GM18511 (cell line): ENCODE measurements around the gene PSD.

Source experiments
- ATAC-seq: cut with Tn5 transposase; IDR thresholded peaks from one replicate; pipeline ENCODE4 v1.9.1; 2021; ENCODE audit warnings: mild to moderate bottlenecking, moderate library complexity; ENCODE audit not compliant: unreplicated experiment

PSD gene

DNA sequence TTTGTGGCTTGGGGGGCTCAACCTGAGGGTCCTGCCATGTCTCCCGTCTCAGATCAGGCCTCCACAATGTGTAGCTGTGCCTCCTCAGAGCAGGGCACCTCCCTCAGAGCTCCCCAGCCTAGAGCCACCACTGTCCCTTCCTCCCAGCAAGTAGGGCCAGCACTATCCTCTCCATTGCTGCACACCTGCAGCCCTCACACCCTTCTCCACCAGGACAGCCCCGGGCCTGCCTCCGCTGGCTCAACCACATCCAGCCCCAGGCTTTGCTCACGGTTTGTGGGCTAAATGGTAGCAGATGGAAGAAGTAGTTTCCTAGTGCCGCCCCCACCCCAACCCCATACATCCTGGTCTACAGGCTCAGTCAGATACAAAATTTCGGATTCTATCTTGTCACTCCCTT lies 13.0 kb downstream of the PSD start:
- no peak for ATAC-seq

DNA sequence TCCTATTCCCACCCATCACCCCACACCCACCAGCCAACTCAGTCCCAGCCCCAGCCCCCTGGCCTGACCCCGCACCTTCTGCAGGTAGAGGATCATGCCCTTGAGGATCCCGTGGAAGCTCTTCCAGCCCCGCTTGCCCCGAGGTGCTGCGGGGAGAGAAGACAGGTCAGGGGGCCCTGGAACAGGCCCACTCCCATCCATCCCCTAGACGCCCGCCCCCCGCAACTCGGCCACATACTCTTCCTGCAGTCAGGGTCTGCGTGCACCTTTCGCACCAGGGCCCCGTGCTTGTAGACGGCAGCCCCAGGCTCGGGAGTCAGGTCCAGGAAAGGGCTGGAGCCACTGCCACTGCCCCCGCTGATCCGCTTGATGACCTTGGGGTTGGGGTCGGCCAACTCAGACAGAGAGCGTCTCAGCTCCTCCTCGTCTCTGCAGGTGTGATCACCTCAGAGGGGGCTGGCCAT lies 13.4 kb downstream of the PSD start:
- ATAC-seq: no peak

DNA sequence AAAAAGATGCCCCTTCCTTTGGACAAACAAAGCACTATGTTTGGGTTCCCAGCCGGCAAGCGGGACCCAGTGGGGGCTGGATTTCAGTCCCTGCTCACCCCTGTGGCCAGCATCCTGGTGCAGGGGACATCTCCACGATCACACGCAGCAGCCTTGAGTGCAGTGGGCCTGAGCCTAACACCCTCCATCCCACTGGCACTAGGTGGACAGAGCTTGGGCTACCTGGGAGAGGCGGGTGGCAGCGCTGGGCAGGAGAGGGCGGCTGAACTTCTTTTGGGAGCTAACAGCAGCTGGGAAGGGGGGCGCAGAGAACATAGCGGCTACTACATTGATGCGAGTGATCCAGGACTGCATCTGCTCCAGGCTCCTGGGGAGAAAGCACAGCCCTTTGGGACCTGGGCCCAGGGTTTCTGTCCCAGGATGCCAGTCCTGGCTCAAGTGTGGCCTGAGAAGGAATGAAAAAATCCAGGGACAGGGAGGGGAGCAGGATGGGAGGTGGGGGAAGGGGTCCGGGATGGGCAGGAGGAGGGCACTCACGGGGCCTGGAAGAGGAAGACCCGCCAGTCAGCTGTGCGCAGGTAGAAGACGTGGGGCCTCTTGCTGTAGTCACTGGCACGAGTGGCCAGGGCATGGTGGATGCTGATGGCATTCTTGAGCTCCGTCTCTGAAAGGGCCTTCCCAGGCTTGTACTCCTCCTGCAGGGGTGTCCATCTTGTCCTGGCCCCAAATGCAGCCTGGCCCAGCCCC lies 14.1 kb downstream of the PSD start:
- ATAC-seq: no peak

- ATAC-seq: no peak
These were observed 15.5 kb downstream of the PSD start for GRCh38 chr10:102403115-102403514.

DNA sequence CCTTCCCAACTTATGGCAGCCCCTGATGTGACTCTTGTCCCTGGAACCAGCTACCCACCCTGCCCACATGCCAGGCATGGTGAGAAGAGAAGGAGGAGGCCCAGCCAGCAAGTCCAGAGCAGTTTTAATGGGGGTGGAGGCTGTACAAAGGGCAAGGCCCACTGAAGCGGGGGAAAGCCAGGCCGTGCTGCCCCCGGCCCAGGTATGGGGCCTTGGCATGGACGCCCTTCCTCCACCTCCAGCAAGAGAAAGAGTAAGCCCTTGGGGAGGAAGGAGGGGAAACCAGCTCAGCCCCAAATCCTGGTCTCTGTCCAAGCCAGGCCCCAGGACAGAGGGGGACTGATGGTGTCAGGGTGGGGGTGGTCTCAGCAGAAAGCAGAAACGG lies 16.1 kb downstream of the PSD start:
- no peak for ATAC-seq

- ATAC-seq: no peak
These were observed 16.7 kb downstream of the PSD start for GRCh38 chr10:102401735-102402511.

- ATAC-seq: no peak
These were observed 17.3 kb downstream of the PSD start for GRCh38 chr10:102401342-102401654.

DNA sequence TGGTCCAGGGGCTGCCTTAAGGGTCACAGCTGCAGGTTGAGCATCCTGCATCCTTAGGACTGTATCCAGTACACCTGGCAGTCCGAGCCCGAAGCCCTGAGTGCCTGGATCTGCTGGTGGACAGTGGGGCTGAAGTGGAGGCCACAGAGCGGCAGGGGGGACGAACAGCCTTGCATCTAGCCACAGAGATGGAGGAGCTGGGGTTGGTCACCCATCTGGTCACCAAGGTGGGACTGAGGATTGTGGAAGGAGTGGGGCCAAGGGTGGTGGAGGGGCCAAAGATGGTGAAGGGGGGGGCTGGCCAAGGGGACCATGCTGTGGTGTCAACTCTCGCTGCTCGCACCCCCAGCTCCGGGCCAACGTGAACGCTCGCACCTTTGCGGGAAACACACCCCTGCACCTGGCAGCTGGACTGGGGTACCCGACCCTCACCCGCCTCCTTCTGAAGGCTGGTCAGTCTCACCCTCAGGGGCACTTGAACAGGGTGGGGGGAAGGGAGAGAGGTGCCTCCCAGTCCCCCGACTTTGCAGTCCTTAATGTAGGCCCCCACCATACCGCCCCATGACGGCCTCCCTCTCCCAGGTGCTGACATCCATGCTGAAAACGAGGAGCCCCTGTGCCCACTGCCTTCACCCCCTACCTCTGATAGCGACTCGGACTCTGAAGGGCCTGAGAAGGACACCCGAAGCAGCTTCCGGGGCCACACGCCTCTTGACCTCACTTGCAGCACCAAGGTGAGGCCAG lies 17.8 kb downstream of the PSD start:
- ATAC-seq: no peak

DNA sequence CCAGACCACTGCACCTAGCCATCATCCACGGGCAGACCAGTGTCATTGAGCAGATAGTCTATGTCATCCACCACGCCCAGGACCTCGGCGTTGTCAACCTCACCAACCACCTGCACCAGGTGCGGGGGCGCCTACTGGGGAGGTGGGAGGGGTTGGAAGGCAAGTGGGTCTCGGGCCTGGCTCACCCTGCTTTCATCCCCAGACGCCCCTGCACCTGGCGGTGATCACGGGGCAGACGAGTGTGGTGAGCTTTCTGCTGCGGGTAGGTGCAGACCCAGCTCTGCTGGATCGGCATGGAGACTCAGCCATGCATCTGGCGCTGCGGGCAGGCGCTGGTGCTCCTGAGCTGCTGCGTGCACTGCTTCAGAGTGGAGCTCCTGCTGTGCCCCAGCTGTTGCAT lies 18.5 kb downstream of the PSD start:
- ATAC-seq: no peak

GRCh38 chr10:102399217-102400021 lies 19.2 kb downstream of the PSD start:
- ATAC-seq: peak; percentile 69

DNA sequence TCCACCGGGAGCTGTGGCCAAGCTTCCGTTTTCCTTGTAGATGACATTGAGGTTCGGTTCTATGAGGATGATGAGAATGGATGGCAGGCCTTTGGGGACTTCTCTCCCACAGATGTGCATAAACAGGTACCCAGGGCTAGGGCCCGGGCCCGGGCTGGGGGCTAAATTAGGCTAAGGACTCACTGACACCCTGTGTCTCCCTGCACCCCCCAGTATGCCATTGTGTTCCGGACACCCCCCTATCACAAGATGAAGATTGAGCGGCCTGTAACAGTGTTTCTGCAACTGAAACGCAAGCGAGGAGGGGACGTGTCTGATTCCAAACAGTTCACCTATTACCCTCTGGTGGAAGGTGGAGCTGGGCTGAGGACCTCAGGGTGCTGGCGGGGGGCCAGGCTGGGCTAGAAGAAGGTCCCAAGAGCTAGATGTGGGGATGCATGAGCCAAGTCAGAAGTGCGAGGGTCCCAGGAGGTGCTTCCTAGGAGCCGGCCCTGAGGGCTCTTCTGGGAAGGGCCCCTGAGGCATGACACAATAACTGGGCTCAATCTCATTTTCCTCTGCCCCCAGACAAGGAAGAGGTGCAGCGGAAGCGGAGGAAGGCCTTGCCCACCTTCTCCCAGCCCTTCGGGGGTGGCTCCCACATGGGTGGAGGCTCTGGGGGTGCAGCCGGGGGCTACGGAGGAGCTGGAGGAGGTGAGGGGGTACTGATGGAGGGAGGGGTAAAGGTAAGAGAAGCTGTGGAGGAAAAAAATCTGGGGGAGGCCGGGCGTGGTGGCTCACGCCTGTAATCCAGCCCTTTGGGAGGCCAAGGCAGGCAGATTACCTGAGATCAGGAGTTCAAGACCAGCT lies 20.2 kb downstream of the PSD start:
- ATAC-seq: no peak

DNA sequence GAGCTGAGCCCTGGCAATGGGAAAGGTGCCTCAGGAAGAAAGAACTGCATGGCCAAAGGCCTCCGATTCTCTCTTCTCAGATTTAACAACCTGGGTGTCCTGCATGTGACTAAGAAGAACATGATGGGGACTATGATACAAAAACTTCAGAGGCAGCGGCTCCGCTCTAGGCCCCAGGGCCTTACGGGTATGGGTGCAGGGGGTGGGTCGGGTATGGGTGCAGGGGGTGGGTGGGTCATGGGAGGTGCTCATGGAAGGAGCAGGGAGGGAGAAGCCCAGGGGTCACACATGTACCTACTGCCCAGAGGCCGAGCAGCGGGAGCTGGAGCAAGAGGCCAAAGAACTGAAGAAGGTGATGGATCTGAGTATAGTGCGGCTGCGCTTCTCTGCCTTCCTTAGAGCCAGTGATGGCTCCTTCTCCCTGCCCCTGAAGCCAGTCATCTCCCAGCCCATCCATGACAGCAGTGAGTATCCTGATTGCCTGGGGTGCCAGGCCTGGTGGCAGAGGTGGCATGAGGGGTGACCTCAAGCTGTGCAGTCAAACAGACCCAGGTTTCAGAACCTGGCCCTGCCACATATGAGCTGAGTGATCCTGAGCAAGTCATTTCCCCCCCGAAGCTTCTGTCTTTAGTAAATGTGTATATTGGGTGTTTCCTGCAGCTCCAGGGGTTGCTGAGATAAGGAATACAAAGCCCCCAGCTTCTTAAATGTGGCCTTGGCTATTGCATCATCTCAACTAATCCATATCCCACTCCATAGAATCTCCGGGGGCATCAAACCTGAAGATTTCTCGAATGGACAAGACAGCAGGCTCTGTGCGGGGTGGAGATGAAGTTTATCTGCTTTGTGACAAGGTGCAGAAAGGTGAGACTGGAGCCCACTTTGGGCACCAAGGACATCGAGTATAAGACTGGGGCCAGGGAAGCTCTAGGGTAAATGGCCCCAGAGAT lies 21.1 kb downstream of the PSD start:
- ATAC-seq: no peak

DNA sequence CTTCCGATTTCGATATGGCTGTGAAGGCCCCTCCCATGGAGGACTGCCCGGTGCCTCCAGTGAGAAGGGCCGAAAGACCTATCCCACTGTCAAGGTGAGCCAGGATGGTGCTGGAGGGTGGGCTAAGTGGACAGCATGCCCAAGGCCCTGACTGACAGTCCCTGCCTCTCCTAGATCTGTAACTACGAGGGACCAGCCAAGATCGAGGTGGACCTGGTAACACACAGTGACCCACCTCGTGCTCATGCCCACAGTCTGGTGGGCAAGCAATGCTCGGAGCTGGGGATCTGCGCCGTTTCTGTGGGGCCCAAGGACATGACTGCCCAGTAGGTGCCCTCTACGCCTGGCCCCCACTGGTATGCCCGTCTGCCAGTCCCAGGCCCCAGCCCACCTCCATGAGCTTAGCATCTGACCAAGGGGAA lies 21.8 kb downstream of the PSD start:
- ATAC-seq: no peak

DNA sequence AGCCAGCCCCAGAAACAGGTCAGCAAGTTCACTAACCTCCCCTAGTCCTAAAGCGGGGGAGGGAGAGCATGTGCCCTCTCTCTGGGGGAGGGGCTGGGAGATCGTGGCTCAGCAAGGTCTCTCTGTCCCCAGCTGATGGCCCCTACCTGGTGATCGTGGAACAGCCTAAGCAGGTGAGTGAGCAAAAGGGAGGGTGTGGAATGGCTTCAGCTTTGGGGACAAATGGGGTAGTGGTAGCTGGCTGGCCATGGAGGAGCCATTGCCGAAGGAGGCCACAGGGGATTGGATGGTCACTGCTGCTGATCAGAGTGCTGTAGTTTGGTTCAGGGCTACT lies 22.3 kb downstream of the PSD start:
- no peak for ATAC-seq

DNA sequence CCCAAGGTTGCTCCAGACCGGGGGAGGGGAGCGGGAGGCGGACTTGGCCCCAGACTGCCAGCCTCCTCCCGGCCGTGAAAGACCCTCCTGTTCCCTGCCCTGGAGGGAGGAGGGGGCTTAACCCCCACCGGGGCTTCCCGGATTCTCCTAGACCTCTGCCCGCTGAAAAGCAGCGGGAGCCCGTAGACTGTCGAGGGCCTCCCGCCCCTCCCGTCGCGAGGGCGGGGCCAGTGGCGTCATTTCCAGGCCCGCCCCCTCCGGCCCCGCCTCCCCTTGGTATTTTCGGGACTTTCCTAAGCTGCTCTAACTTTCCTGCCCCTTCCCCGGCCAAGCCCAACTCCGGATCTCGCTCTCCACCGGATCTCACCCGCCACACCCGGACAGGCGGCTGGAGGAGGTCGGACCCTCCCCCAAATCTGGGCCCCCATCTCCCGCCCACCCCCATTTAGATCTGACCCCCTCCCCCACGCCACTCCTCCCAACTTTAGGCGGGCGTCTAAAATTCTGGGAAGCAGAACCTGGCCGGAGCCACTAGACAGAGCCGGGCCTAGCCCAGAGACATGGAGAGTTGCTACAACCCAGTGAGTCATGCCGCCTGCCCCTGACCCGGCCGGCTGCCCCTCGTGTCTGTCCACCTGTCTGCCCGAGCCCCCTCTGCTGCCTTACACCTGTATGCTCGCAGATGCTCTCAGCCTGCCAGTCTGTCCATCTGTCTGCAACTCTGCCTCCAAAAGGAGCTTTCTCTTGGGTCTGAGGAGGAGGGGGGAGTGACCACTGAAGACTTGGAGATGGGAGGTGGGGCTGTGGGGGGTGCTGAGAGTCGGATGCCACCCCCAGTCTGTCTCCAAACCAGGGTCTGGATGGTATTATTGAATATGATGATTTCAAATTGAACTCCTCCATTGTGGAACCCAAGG lies 22.9 kb downstream of the PSD start, which contains the start of gene NFKB2:
NFKB2 (plus strand) TSS at position 306 of the 917 bp plus-strand sequence; CDS start at position 561, 255 bp downstream.
- ATAC-seq: peak; percentile 31

GRCh38 chr10:102394801-102395399 lies 23.7 kb downstream of the PSD start:
- ATAC-seq: no peak

GRCh38 chr10:102394079-102394800 lies 24.3 kb downstream of the PSD start:
- peak; percentile 86 for ATAC-seq
